IMR-90 (cell line): ENCODE results near the gene ZC3H12D. TPM values are rescaled to one million over a fixed set of nuclear protein-coding genes. Genes with fewer than 3 reads are reported as not detected.

Experiments
- ATAC-seq: fragments of 200-7000 bp; cut with Tn5 transposase; 2 replicates; pipeline ENCODE4 v1.9.1; 2020; ENCODE audit warnings: low read depth, mild to moderate bottlenecking, moderate library complexity
- BruUV-seq: library from RNA; stranded (reverse); fragments of 400-500 nt; replicated peaks from 2 replicates; lab custom pipeline; 2021; lab: Mats Ljungman, UMichigan
- CTCF ChIA-PET: fragments of 300-600 bp; formaldehyde crosslinking; extraction: SDS; loops from one replicate; lab custom pipeline; 2021; ENCODE audit warnings: antibody characterized with exemption; lab: Yijun Ruan, JAX
- POLR2A ChIA-PET: fragments of 300-600 bp; sonication (Branson Sonifier 250); formaldehyde crosslinking; loops from one replicate; lab custom pipeline; 2022; ENCODE audit warnings: antibody characterized with exemption; ENCODE audit not compliant: unreplicated experiment; lab: Charles Lee
- DNase-seq: peaks from one replicate; pipeline ENCODE4 v3.0.0; 2013
- H2AFZ ChIP-seq: replicated peaks from 2 replicates; pipeline ENCODE3; 2013; ENCODE audit warnings: low read length, mild to moderate bottlenecking; ENCODE audit not compliant: poor library complexity
- H2AK5ac ChIP-seq: 2 replicates; pipeline ENCODE4 v1.6.1; 2013; ENCODE audit warnings: low read depth, low read length, inconsistent platforms
- H2AK9ac ChIP-seq: replicated peaks from 2 replicates; pipeline ENCODE3; 2013; ENCODE audit warnings: mild to moderate bottlenecking, low read depth, low read length, moderate library complexity; ENCODE audit not compliant: poor library complexity
- H2BK120ac ChIP-seq: 2 replicates; pipeline ENCODE4 v1.6.1; 2013; ENCODE audit warnings: low read depth, low read length, inconsistent platforms
- H2BK15ac ChIP-seq: 3 replicates; pipeline ENCODE4 v1.6.1; 2013; ENCODE audit warnings: low read depth, low read length, inconsistent platforms
- H2BK20ac ChIP-seq: 2 replicates; pipeline ENCODE4 v1.6.1; 2013; ENCODE audit warnings: low read depth, mild to moderate bottlenecking, inconsistent platforms, low read length, moderate library complexity
- H2BK5ac ChIP-seq: 2 replicates; pipeline ENCODE4 v1.6.1; 2013; ENCODE audit warnings: mild to moderate bottlenecking, low read depth, low read length, inconsistent platforms; ENCODE audit not compliant: poor library complexity, severe bottlenecking
- H3K14ac ChIP-seq: replicated peaks from 2 replicates; pipeline ENCODE4 v1.6.1; 2013; ENCODE audit warnings: low read depth, low read length, inconsistent platforms
- H3K18ac ChIP-seq: 2 replicates; pipeline ENCODE4 v1.6.1; 2013; ENCODE audit warnings: low read depth, low read length, control low read depth
- H3K23ac ChIP-seq: 2 replicates; pipeline ENCODE4 v1.6.1; 2013; ENCODE audit warnings: low read depth, low read length, inconsistent platforms
- H3K27ac ChIP-seq: 2 replicates; pipeline ENCODE4 v1.5.1; 2013; ENCODE audit warnings: mild to moderate bottlenecking, control low read depth, low read length; ENCODE audit not compliant: insufficient read depth
- H3K27me3 ChIP-seq: 2 replicates; pipeline ENCODE4 v1.6.1; 2013; ENCODE audit warnings: low read length; ENCODE audit not compliant: control insufficient read depth, insufficient read depth
- H3K36me3 ChIP-seq: 2 replicates; pipeline ENCODE4 v1.6.1; 2013; ENCODE audit warnings: low read length, mixed read lengths; ENCODE audit not compliant: control insufficient read depth, insufficient read depth
- H3K4ac ChIP-seq: 2 replicates; pipeline ENCODE4 v1.6.1; 2013; ENCODE audit warnings: low read depth, low read length, inconsistent platforms
- H3K4me1 ChIP-seq: 2 replicates; pipeline ENCODE4 v1.6.1; 2013; ENCODE audit warnings: low read length, mixed read lengths; ENCODE audit not compliant: control insufficient read depth, insufficient read depth
- H3K4me2 ChIP-seq: 2 replicates; pipeline ENCODE4 v1.6.1; 2013; ENCODE audit warnings: low read depth, mild to moderate bottlenecking, control low read depth, low read length, moderate library complexity
- H3K4me3 ChIP-seq: 2 replicates; pipeline ENCODE4 v1.5.1; 2013; ENCODE audit warnings: low read depth, mild to moderate bottlenecking, control low read depth, low read length, moderate library complexity; ENCODE audit not compliant: insufficient read depth
- H3K56ac ChIP-seq: 2 replicates; pipeline ENCODE4 v1.6.1; 2013; ENCODE audit warnings: low read length, inconsistent platforms; ENCODE audit not compliant: insufficient read depth; ENCODE audit errors: extremely low read depth
- H3K79me1 ChIP-seq, 2 experiments: 2 replicates each; pipeline ENCODE4 v1.6.1; 2013; ENCODE audit warnings: low read length in 2 of 2, inconsistent platforms in 1 of 2, low read depth in 1 of 2
- H3K9ac ChIP-seq: 2 replicates; pipeline ENCODE4 v1.6.1; 2013; ENCODE audit warnings: low read depth, low read length, control low read depth
- H3K9me1 ChIP-seq: 2 replicates; pipeline ENCODE4 v1.6.1; 2013; ENCODE audit warnings: low read length, inconsistent platforms; ENCODE audit not compliant: insufficient read depth
- H3K9me3 ChIP-seq: 2 replicates; pipeline ENCODE4 v1.6.1; 2013; ENCODE audit warnings: low read length; ENCODE audit not compliant: control insufficient read depth, insufficient read depth
- H4K20me1 ChIP-seq: 2 replicates; pipeline ENCODE4 v1.6.1; 2013; ENCODE audit warnings: low read length, inconsistent platforms; ENCODE audit not compliant: insufficient read depth
- H4K5ac ChIP-seq: 2 replicates; pipeline ENCODE4 v1.6.1; 2013; ENCODE audit warnings: mild to moderate bottlenecking, low read depth, low read length, control low read depth
- H4K8ac ChIP-seq, 2 experiments: 2 replicates each; pipeline ENCODE4 v1.6.1; 2013; ENCODE audit warnings: low read depth in 2 of 2, low read length in 2 of 2, control low read depth in 1 of 2, inconsistent platforms in 1 of 2
- H4K91ac ChIP-seq: 2 replicates; pipeline ENCODE4 v1.6.1; 2013; ENCODE audit warnings: low read depth, low read length, inconsistent platforms; ENCODE audit not compliant: insufficient read depth
- CTCF ChIP-seq: conservative IDR thresholded peaks from 2 replicates; pipeline ENCODE4 v1.5.1; 2012; ENCODE audit warnings: mild to moderate bottlenecking, low read depth, low read length, improper control_type of control experiment
- MAZ ChIP-seq: IDR thresholded peaks from 2 replicates; pipeline ENCODE4 v1.6.1; 2012; ENCODE audit warnings: low read depth, mild to moderate bottlenecking, low read length, improper control_type of control experiment, moderate library complexity, borderline replicate concordance
- NFE2L2 ChIP-seq: fragments of 150-350 bp; IDR thresholded peaks from 2 replicates; pipeline ENCODE4 v1.6.1; 2016; ENCODE audit warnings: low read depth, mild to moderate bottlenecking, low read length
- RAD21 ChIP-seq: IDR thresholded peaks from 2 replicates; pipeline ENCODE4 v1.6.1; 2012; ENCODE audit warnings: low read length, improper control_type of control experiment
- RCOR1 ChIP-seq: IDR thresholded peaks from 2 replicates; pipeline ENCODE4 v1.6.1; 2012; ENCODE audit warnings: mild to moderate bottlenecking, low read length, improper control_type of control experiment; ENCODE audit not compliant: insufficient replicate concordance
- RFX5 ChIP-seq: IDR thresholded peaks from 2 replicates; pipeline ENCODE4 v1.8.0; 2012; ENCODE audit warnings: low read depth, mild to moderate bottlenecking, low read length, moderate library complexity
- WGBS, 2 experiments: methylation state at CpG; one replicate each; pipeline versions ENCODE4 v1.1.5 to v1.1.7; 2013; ENCODE audit warnings: missing lambda C conversion rate in 2 of 2; ENCODE audit not compliant: insufficient read length in 1 of 2; ENCODE audit errors: extremely low coverage in 2 of 2; 5-methylcytosine and 5-hydroxymethylcytosine counted together
- dilution Hi-C: fragments of 300-500 bp; cut with HindIII; formaldehyde crosslinking; loops from one replicate; pipeline ENCODE4 v1.14.3; 2018; ENCODE audit warnings: low sequenced_read_pairs; ENCODE audit not compliant: unreplicated experiment
- in situ Hi-C: fragments of 300-500 bp; cut with MboI; formaldehyde crosslinking; loops from 3 replicates; pipeline ENCODE4 v1.14.3; 2019; ENCODE audit warnings: low sequenced_read_pairs, inconsistent platforms, mixed read lengths
- intact Hi-C: fragments of 100-400 bp; cut with micrococcal nuclease; formaldehyde crosslinking; loops from 2 replicates; pipeline ENCODE4 v1.10.0; 2022
- polyA plus RNA-seq, 3 experiments: library from polyadenylated mRNA; depleted of rRNA; stranded (reverse); fragments of >200 nt; gene quantifications; 2 replicates each; pipeline ENCODE4 v1.2.3, GENCODE V29; 2012; ENCODE audit warnings: low replicate concordance in 1 of 3
- total RNA-seq: library from RNA; depleted of rRNA; stranded (reverse); fragments of >200 nt; gene quantifications from 2 replicates; pipeline ENCODE4 v1.2.3, GENCODE V29; 2012

Gene ZC3H12D
- total and polyA plus RNA-seq, 2 of the 4 experiments (the other 2 are of a cell fraction), result under 0.01 to 0.12 TPM

GRCh38 chr6:149513915-149514314 is 29.1 kb upstream of the ZC3H12D start:
- ATAC-seq (no peak), DNase-seq (no peak)
- Histone ChIP-seq H3K27ac (no peak overlapping the region), H3K36me3 (0 out of 2 replicates have a peak, but pooled peaks cover 13% of the 10 kb centered on the region), H3K4ac (no peak overlapping the region), H3K27me3 (no peaks in the 10 kb centered on the region), H3K23ac (no peak overlapping the region), H4K8ac (no peak overlapping the region), H3K14ac (no peak overlapping the region), H3K4me3 (no peak overlapping the region), H2BK5ac (no peak overlapping the region), H4K5ac (no peak overlapping the region), H3K4me2 (no peak overlapping the region), H2AK5ac (no peak overlapping the region), H2AK9ac (no peak overlapping the region), H3K56ac (no peak overlapping the region), H2BK15ac (no peak overlapping the region), H3K9ac (no peak overlapping the region), H3K18ac (no peak overlapping the region), H2BK20ac (no peak overlapping the region), H3K9me1 (no peaks in the 10 kb centered on the region), H2BK120ac (no peak overlapping the region), H3K79me1 (peaks cover 3 to 21% of the 10 kb centered on the region in 2 experiments; a peak in 3 of 4 replicates), H4K20me1 (0 out of 2 replicates have a peak, but pooled peaks cover 3% of the 10 kb centered on the region), H3K9me3 (no peaks in the 10 kb centered on the region), H4K91ac (no peak overlapping the region), H2AFZ (no peak overlapping the region), H3K4me1 (no peaks in the 10 kb centered on the region)
- no TSS peak for BruUV-seq
- TF ChIP-seq RFX5 (no peak), MAZ (no peak), RCOR1 (no peak), NFE2L2 (no peak), RAD21 (no peak), CTCF (no peak)
- dilution Hi-C loops, result no loop called here
- ChIA-PET POLR2A (no interaction called here), CTCF (interaction anchor here (0.9 to 1.3 kb wide), 2 partner anchors 82 to 485 kb away, joined by 3 to 4 read pairs; no protein-coding TSS in a partner anchor)
- 95% methylated on average over 3 of the region's 5 CpGs; no CpG with 5 or more reads in 1 of the 2 experiments for WGBS, 2 experiments
- in situ Hi-C loops, result loop anchor here (10.0 kb wide), 1 partner anchor 939 kb away; no protein-coding TSS in a partner anchor
- intact Hi-C loops, result loop anchor here (10.0 kb wide), 1 partner anchor 939 kb away; no protein-coding TSS in a partner anchor
